ENCODE data around the gene NAB2. TPM values are rescaled to one million over a fixed set of nuclear protein-coding genes. Genes with fewer than 3 reads are reported as not detected.

NAB2 gene
- total RNA-seq, 1 experiment from 2014 or later, result 17.4 TPM

GRCh38 chr12:57078519-57079404 lies 10.2 kb upstream of the NAB2 start, which contains the start of gene NEMP1:
TSS of gene NEMP1 (minus strand) at chr12:57078791. CDS start at chr12:57078745, 46 bp downstream.
- Histone ChIP-seq H4K20me1 (ENCODE audit: low read length) (no peaks in the 10 kb centered on the region), H3K9me2 (replicated peaks; ENCODE audit: low read length) (no peaks in the 10 kb centered on the region), H3K27me3 (ENCODE audit: low read length) (no peaks in the 10 kb centered on the region), H3K4me2 (ENCODE audit: low read length) (peak within 1 kb of the TSS; percentile 86), H3K9me3 (ENCODE audit: low read length) (no peaks in the 10 kb centered on the region), H3K4me3 (ENCODE audit: low read length) (peak within 1 kb of the TSS; percentile 90), H3F3A (ENCODE audit: low read length, unreplicated experiment) (no peaks in the 10 kb centered on the region), H3K36me3 (ENCODE audit: low read depth, low read length) (no peaks in the 10 kb centered on the region; the same call in 1 of the 2 replicates), H3K79me2 (ENCODE audit: low read length) (peaks cover 21% of the 10 kb centered on the region), H3K27ac (ENCODE audit: low read length) (peak within 1 kb of the TSS; percentile 51), H2AFZ (ENCODE audit: low read length) (peak within 1 kb of the TSS; percentile 89), H3K4me1 (ENCODE audit: insufficient read depth, low read length) (peaks cover 6% of the 10 kb centered on the region; the same call in 1 of the 2 replicates), H3K9ac (ENCODE audit: low read length) (peak within 1 kb of the TSS; percentile 94)
- peak; percentile 100 for DNase-seq
- CTCF ChIA-PET, result interaction anchor here (0.6 to 1.8 kb wide), 5 partner anchors 9 to 119 kb away, joined by 3 to 14 read pairs (median 3); no protein-coding TSS in a partner anchor
- TF ChIP-seq CTCF (conservative IDR thresholded peaks at IDR 0.05; ENCODE audit: low read depth, low read length) (no peak), EZH2phosphoT487 (IDR thresholded peaks at IDR 0.05; ENCODE audit: borderline replicate concordance, low read length) (no peak), EZH2 (IDR thresholded peaks at IDR 0.05; ENCODE audit: low read length, unreplicated experiment) (no peak)
- peak; percentile 99 for ATAC-seq
- POLR2A ChIA-PET (ENCODE audit: unreplicated experiment), result interaction anchor here (0.7 to 1.2 kb wide), 3 partner anchors 9 to 49 kb away, joined by 3 to 11 read pairs (median 6); partner anchors contain the start of gene LRP1
- intact Hi-C loops (cut with micrococcal nuclease), result loop anchor here (1.0 kb wide), 1 partner anchor 9 kb away; no protein-coding TSS in a partner anchor
- no TSS peak for BruUV-seq (replicated peaks)

- CTCF ChIA-PET, result interaction anchor here (0.6 to 1.8 kb wide), 2 partner anchors 32 to 106 kb away, joined by 3 to 14 read pairs; no protein-coding TSS in a partner anchor
- Histone ChIP-seq H3K9me3 (ENCODE audit: low read length) (no peaks in the 10 kb centered on the region), H3K9me2 (replicated peaks; ENCODE audit: low read length) (no peaks in the 10 kb centered on the region), H3K4me2 (ENCODE audit: low read length) (no peak overlapping the region), H3K27ac (ENCODE audit: low read length) (no peak overlapping the region), H3K4me1 (ENCODE audit: insufficient read depth, low read length) (peaks cover 6% of the 10 kb centered on the region; the same call in 1 of the 2 replicates), H3K9ac (ENCODE audit: low read length) (no peak overlapping the region), H4K20me1 (ENCODE audit: low read length) (no peaks in the 10 kb centered on the region), H3F3A (ENCODE audit: low read length, unreplicated experiment) (no peaks in the 10 kb centered on the region), H2AFZ (ENCODE audit: low read length) (no peak overlapping the region), H3K4me3 (ENCODE audit: low read length) (no peak overlapping the region), H3K79me2 (ENCODE audit: low read length) (peaks cover 21% of the 10 kb centered on the region), H3K36me3 (ENCODE audit: low read depth, low read length) (no peaks in the 10 kb centered on the region; the same call in 1 of the 2 replicates), H3K27me3 (ENCODE audit: low read length) (no peaks in the 10 kb centered on the region)
- ATAC-seq (no peak), DNase-seq (no peak)
- POLR2A ChIA-PET (ENCODE audit: unreplicated experiment), result interaction anchor here (1.1 kb wide), 1 partner anchor 32 kb away, joined by 6 read pairs; no protein-coding TSS in a partner anchor
- no peak for TF ChIP-seq EZH2 (IDR thresholded peaks at IDR 0.05; ENCODE audit: low read length, unreplicated experiment)
- TF ChIP-seq CTCF (conservative IDR thresholded peaks at IDR 0.05; ENCODE audit: low read depth, low read length), result no peak
- no peak for TF ChIP-seq EZH2phosphoT487 (IDR thresholded peaks at IDR 0.05; ENCODE audit: borderline replicate concordance, low read length)
- no TSS peak for BruUV-seq (replicated peaks)
- intact Hi-C loops (cut with micrococcal nuclease), result loop anchor here (1.0 kb wide), 1 partner anchor 7 kb away; no protein-coding TSS in a partner anchor
Measured at GRCh38 chr12:57079821-57080220, 9.1 kb upstream of the NAB2 start.
